Kasumi-1 (cell line): ENCODE results near the gene ZNF329.
A peak's percentile ranks its signal among the peaks of the same experiment; 100 is the strongest.
"Not testable (repeated sequence)": the region's sequence is repeated elsewhere in the genome, so short reads cannot be mapped to it uniquely, and the experiment has no call there.

Experiments used
- DNase-seq, 2 experiments: peaks; one replicate each; lab custom pipeline; 2025; lab: John Stamatoyannopoulos, UW

Gene ZNF329

DNA sequence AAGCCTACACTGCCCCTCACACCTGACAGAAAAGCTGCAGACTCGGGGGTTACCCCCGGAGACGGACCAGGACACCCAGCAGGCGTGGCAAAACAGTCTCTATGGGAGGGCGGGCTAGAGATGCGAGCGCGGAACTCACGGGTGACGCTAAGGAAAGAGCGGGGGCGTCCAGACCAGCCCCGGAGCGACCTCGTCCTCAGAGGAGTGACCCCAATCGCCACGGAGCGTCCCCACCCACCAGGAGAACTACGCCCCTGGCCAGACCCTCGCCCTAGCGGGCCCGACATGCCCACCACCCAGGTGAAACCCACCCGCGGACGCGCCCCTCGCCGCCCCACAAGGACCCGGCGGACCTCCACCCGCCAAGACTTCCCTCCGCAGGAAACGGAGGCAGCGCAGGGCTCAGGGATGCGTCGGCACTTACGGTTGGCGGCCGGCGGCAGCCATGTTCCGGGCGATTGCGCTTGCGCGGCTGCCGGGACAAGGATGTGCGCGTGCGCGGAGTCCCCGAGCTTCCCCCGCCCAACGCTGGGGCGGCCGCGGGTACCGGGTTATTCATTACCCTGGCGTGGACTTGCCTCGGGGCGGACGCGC lies at the start of gene ZNF329:
TSS of gene ZNF329 (minus strand) at position 462 of the 594 bp plus-strand sequence. CDS start 21,286 bp downstream, outside the sequence.
- peak; percentile 75 to 76 for DNase-seq

DNA sequence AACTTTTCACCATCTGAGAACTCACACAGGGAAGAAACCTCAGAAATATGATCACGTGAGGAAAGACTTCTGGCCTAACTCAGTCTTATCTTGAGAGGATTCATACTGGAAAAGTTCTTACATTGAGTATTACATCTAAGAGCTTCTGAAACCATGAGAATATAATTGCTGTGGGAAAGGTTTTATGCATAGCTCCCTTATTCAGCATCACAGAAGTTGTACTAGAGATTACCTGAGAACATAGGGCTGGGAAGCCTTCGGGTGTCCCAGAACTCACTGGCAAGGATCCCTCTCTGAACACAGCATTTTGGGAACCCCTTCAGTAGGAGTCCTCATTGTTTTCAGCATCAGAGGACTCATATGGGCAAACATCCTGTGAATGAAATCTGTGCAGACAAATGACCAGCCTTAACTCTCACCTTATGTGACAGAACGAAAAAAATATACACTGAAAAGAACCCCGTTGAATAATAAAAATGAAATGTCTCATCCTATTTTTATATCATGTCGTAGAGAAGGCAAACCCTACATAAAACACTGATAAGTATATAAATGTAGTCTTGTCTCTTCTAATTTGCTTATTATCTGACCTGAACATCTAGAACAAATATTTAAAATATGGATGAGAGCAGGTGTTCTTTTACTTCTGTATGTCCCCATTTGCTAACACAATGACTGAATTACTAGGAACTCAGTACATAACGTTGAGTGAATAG lies 46.5 kb upstream of the ZNF329 start:
- DNase-seq: peak; percentile 17 to 40

GRCh38 chr19:58183817-58184215 lies 33.2 kb upstream of the ZNF329 start:
- peak in 1 of 2 experiments; percentile 8 for DNase-seq

GRCh38 chr19:58182989-58183816 lies 32.6 kb upstream of the ZNF329 start, which contains the start of gene ZNF274:
Gene ZNF274 (plus strand): TSS chr19:58183061. CDS start chr19:58183966, 905 bp downstream.
- peak; percentile 83 to 84 for DNase-seq

GRCh38 chr19:58182577-58182988 lies 32.0 kb upstream of the ZNF329 start:
- DNase-seq: peak; percentile 61 to 69

- peak; percentile 25 to 42 for DNase-seq
Measured at GRCh38 chr19:58181902-58182576, 31.4 kb upstream of the ZNF329 start.

- no peak for DNase-seq
Measured at GRCh38 chr19:58170860-58171259, 20.3 kb upstream of the ZNF329 start.

DNA sequence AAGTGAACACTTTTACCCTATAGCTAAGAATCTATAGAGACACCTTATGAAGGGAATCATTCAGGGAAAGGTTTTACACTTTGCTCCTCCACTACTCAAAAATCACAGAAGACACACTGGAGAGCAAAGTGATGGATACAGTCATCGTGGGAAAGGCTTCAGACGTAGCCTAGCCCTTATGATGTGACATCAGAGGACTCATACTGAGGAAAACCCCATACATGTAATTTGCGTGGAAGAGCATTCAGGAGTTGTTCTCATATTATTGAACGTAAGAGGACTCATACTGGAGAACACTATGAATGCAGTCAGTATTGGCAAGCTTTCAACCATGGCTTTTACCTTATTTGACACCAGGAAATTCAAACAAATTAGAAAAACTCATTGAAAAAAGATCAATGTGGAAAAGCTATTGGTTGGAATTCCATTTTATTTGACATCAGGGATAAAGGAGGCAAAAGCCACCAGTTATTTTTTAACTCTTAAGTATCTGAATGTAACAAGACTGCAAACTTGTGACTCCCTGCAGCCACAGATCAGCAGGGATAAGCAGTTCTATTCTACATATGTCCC lies 16.2 kb upstream of the ZNF329 start:
- no peak for DNase-seq

- DNase-seq: no peak
Measured at GRCh38 chr19:58166268-58166667, 15.7 kb upstream of the ZNF329 start.

GRCh38 chr19:58157045-58157728 lies 6.6 kb upstream of the ZNF329 start:
- no peak for DNase-seq

- DNase-seq: peak; percentile 89 to 90
Measured at GRCh38 chr19:58154679-58155648, 4.4 kb upstream of the ZNF329 start.

- no peak for DNase-seq
Measured at GRCh38 chr19:58154287-58154678, 3.7 kb upstream of the ZNF329 start.

DNA sequence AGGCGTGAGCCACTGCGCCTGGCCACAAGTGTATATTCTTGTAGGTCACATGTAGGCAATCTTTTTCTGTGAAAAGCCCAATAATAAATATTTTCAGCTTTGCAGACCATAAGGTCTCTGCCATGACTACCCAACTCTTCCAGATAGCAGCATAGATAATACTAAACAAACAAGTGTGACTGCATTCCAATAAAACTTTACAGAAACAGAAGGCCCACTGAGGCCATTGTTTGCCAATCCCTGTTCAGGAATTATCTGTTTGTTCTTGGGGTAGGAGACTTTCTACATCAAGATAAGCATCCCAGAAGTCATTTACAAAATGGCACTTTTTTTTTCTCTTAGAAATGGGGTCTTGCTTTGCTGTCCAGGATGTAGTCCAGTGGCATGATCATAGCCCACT lies 2.8 kb upstream of the ZNF329 start:
- no peak for DNase-seq

DNA sequence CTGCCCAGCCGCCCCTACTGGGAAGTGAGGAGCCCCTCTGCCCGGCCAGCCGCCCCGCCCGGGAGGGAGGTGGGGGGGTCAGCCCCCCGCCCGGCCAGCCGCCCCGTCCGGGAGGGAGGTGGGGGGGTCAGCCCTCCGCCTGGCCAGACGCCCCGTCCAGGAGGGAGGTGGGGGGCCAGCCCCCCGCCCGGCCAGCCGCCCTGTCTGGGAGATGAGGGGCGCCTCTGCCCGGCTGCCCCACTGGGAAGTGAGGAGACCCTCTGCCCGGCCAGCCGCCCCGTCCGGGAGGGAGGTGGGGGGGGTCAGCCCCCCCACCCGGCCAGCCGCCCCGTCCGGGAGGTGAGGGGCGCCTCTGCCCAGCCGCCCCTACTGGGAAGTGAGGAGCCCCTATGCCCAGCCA lies 3.1 kb downstream of the ZNF329 start:
- not testable (repeated sequence) for DNase-seq

GRCh38 chr19:58145849-58146248 lies 4.7 kb downstream of the ZNF329 start:
- no peak for DNase-seq

- no peak for DNase-seq
Measured at GRCh38 chr19:58134244-58134643, 16.3 kb downstream of the ZNF329 start.

DNA sequence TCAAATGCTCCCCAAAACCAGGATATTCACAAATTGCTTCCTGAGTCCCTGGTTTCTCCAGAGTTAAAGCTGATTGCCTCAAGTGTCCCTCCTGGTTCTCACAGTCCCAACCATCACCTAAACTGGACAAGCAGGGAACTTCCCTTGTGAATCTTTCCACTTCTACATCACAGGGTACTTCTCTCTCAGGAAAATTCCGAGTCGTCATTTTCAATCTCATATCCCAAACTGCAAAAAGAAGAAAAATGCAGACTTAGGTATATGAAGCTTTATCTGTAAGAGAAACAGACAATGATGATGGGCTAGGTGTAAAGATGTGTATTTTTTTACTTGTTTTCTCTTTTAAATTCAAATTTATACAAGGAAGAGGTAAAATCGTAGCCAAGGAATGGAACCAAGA lies 21.3 kb downstream of the ZNF329 start:
- DNase-seq: no peak

DNA sequence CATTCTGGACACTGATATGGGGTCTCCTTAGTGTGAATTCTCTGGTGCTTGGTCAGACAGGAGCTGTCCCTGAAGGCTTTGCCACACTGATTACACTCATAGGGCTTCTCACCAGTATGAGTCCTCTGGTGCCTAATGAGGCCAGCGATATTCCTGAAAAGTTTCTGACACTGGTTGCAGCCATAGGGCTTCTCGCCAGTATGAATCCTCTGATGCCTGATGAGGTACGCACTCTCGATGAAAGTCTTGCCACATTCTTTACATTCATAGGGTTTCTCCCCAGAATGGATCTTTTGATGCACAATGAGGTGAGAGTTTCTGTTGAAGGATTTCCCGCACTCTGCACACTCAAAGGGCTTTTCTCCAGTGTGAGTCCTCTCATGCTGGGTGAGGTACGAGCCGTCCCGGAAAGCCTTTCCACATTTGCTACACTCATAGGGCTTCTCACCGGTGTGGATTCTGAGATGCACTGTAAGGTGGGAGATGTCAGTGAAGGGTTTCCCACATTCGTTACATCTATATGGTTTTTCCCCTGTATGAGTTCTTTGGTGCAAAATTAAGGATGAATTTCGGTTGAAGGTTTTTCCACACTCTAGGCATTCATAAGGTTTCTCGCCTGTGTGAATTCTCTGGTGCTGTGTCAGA lies 22.4 kb downstream of the ZNF329 start:
- DNase-seq: no peak

GRCh38 chr19:58123354-58123753 lies 27.2 kb downstream of the ZNF329 start:
- no peak for DNase-seq
